GM13977 (cell line): ENCODE results near the gene TRIP11.

Source experiments
- DNase-seq: peaks from one replicate; pipeline ENCODE4 v3.0.0; 2012; ENCODE audit warnings: low spot score
- in situ Hi-C: fragments of 300-500 bp; cut with MboI; formaldehyde crosslinking; loops from one replicate; pipeline ENCODE4 v1.12.0; 2022; ENCODE audit warnings: low sequenced_read_pairs, low pct_unique_long_range_greater_than_20kb, mixed read lengths, inconsistent platforms; ENCODE audit not compliant: unreplicated experiment
- TF ChIP-seq, protein P1 (sequence below): IDR thresholded peaks from 2 replicates; pipeline ENCODE4 v1.5.1; 2012; ENCODE audit warnings: mild to moderate bottlenecking, control low read depth; ENCODE audit not compliant: insufficient read depth; ENCODE audit errors: extremely low read depth, missing control alignments

The TRIP11 gene

GRCh38 chr14:92041203-92041602 lies 1.3 kb upstream of the TRIP11 start:
- in situ Hi-C loops, result no loop called here
- TF ChIP-seq, protein P1, sequence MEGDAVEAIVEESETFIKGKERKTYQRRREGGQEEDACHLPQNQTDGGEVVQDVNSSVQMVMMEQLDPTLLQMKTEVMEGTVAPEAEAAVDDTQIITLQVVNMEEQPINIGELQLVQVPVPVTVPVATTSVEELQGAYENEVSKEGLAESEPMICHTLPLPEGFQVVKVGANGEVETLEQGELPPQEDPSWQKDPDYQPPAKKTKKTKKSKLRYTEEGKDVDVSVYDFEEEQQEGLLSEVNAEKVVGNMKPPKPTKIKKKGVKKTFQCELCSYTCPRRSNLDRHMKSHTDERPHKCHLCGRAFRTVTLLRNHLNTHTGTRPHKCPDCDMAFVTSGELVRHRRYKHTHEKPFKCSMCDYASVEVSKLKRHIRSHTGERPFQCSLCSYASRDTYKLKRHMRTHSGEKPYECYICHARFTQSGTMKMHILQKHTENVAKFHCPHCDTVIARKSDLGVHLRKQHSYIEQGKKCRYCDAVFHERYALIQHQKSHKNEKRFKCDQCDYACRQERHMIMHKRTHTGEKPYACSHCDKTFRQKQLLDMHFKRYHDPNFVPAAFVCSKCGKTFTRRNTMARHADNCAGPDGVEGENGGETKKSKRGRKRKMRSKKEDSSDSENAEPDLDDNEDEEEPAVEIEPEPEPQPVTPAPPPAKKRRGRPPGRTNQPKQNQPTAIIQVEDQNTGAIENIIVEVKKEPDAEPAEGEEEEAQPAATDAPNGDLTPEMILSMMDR, result no peak
- DNase-seq, result no peak

DNA sequence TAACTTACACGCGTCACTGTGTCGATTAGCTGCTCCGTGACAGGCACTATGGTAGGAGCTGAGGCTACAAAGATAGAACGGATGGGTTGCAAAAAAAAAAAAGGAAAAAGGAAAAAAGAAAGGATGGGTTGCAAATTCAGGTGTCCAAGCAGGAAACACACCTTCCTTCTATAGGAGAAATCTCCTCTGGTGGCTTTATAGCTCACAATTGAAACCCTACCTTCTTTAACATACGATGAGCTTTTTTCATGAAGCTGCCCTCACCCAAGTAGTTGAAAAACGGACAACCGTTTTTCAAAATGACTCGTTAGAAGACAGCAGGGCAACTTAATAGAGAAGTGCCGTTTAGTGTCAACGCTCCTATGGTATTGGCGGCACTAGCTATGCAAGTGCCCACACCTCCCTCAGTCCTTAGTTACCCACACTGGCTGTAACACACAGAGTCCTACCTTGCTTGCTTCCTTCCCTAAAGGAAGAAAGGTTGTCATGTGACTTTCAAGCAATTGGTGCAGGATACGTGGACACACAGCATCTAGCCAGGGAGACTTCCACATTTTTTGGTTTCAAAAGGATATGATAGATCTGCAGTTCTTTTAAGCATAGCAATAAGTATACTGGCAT lies 682 bp upstream of the TRIP11 start:
- DNase-seq, result peak; percentile 38
- in situ Hi-C loops, result no loop called here
- TF ChIP-seq, protein P1, result no peak

GRCh38 chr14:92039063-92039718 lies 668 bp downstream of the TRIP11 start:
- in situ Hi-C loops, result no loop called here
- DNase-seq, result peak; percentile 40
- TF ChIP-seq, protein P1, result no peak

DNA sequence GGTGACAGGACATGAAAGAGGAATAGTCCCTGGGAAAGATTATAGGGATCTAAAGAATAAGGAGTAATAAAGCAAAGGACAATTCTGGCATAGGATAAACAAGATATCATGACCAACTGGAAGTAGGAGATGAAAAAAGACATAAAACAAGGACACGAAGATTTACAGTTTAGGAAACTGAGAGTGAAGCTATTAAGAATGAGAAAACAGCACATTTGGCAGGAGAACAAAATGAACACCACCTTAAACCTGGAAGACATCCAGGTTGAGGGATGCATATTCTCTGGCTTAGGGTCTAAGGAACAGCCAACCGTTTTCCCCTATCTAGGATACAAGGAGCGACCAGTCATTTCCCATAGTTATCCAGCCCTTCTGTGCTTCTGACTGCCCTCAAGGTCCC lies 1.9 kb downstream of the TRIP11 start:
- in situ Hi-C loops, result no loop called here
- DNase-seq, result no peak
- TF ChIP-seq, protein P1, result no peak

GRCh38 chr14:92035890-92036289 lies 4.0 kb downstream of the TRIP11 start:
- TF ChIP-seq, protein P1, result no peak
- no peak for DNase-seq
- in situ Hi-C loops, result no loop called here

- TF ChIP-seq, protein P1, result no peak
- in situ Hi-C loops, result no loop called here
- DNase-seq, result no peak
Observed at GRCh38 chr14:92033906-92034687, 5.8 kb downstream of the TRIP11 start.
